GM20000 (cell line): ENCODE results near the gene NDUFS2.

Source experiments
- DNase-seq: peaks from one replicate; pipeline ENCODE4 v3.0.0; 2012; ENCODE audit warnings: low spot score
- CTCF ChIP-seq: IDR thresholded peaks from 2 replicates; pipeline ENCODE4 v1.5.1; 2012; ENCODE audit warnings: mild to moderate bottlenecking, control low read depth; ENCODE audit errors: extremely low read depth, missing control alignments

The NDUFS2 gene

DNA sequence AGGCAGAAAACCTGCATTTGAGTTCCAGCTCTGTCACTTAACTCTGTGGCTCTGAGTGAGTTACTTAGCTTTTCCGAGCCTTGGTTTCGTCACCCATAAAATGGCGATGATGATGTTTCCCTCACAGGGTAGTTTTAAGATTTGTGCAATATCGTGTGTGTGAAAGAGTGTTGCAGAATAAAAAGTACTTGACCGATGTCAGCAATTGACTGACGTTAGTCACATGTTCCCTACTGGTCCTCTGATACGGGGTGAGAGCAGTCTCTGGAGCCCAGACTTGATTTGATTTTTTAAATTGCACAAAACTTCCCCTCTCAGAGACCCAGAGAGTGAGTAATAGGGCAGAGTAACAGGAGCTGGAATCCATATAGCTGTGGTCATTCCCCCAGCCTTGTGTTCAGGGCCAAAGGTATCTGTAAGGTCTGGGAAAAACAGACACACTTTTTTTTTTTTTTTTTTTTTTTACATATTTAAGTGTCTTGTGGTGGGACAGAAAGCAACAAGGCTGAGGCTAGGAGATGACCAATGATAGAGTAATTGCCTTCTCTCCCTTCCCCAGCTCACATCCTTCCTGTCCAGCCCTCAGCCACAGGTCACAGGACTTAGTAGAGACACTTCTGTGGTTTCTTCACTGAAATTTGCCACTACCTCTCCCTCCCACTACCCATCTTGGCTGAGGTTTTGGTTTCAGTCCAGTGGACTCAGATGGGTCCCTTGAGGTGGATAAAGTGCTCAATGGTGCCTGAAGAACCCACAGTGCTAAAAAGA, 15.0 kb downstream of the NDUFS2 start:
- peak; percentile 56 for DNase-seq
- TF ChIP-seq CTCF, result no peak

- DNase-seq, result no peak
- no peak for TF ChIP-seq CTCF
Observed at GRCh38 chr1:161217831-161218230, 15.7 kb downstream of the NDUFS2 start.

DNA sequence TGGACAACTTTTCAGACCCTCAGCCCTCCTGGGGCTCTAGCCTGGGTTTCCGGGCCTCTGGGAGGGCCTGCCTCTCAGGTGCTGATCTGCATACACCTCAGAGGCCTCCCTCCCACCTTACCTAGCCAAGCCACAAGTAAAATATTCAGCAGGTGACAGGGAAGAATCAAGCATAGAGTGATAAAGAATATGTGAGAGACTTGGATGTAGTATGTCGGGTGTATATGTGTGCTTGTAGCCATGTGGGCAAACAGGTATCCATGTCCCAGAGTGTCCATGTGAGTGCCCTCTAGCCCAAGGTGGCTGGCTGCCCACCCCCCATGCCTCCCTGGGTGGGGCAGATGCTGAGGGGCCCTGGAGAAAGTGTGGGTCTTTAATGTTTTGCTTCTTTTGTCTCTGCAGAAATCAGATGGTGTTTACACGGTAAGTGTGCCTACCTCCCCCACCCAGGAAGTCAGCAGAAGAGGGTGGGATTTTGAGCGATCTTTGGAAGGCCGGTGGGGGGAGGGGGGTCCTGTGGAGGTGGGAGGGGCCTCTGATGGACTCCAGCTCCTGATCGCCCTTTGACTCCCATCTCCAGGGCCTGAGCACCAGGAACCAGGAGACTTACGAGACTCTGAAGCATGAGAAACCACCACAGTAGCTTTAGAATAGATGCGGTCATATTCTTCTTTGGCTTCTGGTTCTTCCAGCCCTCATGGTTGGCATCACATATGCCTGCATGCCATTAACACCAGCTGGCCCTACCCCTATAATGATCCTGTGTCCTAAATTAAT, 16.3 kb downstream of the NDUFS2 start:
- no peak for TF ChIP-seq CTCF
- DNase-seq, result no peak

DNA sequence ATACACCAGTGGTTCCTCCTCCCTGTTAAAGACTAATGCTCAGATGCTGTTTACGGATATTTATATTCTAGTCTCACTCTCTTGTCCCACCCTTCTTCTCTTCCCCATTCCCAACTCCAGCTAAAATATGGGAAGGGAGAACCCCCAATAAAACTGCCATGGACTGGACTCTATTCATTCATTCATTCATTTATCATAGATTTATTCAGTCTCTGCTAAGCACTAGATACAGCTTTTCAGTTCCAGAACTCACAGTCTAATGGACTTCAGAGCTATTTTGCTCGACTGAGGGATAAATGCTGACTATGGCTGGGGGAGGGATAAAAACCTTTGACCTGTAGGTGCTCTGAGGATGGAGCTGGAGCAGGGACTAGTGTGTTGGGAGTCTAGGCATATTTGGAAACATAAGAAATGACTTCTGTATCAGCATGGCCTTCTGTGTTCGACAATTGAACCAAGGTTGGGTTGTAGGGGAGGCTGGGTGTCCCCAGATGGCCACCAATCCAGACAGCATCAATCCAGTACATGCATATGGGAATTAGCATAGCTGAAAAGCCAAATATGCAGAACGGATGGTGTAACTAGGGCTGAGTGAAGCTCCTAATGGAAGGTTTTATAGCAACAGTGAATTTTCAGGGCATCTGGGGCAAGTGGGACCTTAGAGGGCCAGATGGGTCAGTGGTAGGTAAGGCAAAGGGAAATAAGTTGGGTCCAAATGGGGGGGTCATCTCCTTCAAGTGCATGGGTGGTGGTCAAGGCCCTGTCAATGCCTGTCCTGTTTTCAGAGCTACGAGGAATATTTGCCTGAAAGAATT, 17.1 kb downstream of the NDUFS2 start:
- no peak for TF ChIP-seq CTCF

DNA sequence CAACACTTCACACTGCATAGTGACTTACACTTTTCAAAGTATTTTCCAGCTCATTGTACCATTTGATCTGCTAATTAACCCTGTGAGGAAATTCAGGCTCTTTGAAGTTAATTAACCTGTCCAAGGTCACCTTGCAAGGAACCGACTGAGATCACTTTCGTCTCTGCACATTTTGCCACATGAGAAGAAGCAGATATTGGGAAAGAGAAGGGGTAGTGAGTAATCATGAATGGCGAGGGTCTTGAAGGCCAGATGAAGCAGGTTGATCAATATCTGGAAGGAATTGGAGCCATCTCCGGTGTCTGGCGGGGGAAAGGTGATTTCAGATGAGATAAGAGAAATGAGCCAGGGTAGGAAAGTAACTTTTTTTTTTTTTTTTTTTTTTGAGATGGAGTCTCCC, 17.8 kb downstream of the NDUFS2 start:
- no peak for DNase-seq
- no peak for TF ChIP-seq CTCF

More for the DNA sequence above, 17.1 kb downstream of the NDUFS2 start:
- DNase-seq, result no peak

DNA sequence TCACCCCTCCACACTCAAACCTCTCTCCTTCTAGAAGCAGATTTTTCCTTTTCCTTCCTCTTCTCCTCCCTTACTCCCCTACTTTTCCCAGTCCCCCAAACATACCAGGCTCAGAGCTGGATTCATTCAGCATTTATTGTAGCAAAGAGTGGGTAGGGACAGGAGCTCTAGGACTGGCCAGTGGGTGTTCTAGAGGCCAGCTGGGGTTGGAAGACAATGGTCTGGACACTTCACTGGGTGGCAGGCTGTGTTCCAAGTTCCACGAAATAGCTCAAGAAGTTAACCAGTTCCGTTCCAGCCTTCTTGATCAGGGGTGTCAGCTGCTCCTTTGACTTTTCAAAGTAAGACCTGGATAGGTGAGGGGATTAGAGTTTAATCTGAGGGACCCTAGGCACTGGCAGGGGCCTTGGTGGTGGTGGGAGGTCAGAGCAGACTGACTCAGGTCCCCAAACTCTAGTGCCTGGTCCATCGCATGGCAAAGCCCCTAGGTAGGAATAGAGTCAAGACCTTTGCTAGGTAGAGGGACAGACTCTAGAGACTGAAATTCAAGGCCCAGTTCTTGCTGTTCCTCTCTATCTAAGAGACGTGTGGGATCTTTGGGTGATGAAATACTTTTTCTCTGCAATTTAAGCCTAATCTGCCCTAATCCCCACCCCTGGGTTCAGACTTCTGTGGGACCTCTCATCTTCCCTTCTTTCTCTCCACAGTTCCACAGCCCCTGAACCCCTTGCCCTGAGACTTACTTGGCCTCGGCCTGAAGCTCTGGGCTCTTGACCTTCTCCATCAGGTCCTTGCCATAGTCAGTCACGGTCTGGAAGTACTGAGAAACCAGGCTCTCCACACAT, 20.2 kb downstream of the NDUFS2 start:
- TF ChIP-seq CTCF, result no peak
- no peak for DNase-seq
